SK-N-SH treated with all-trans-retinoic acid at 6 μM for 48 hours (cell line): Measurements from ENCODE around the gene SGK2.

Source experiments
- ARNTL ChIP-seq: fragments of 450-650 bp; formaldehyde crosslinking; IDR thresholded peaks from 2 replicates; pipeline ENCODE4 v1.5.0; 2020; ENCODE audit warnings: low read depth, mild to moderate bottlenecking, moderate library complexity, borderline replicate concordance
- BACH2 ChIP-seq: fragments of 250-450 bp; sonication (Bioruptor Pico); IDR thresholded peaks from 2 replicates; pipeline ENCODE4 v1.9.0; 2021; ENCODE audit warnings: mild to moderate bottlenecking, borderline replicate concordance
- ISL1 ChIP-seq: fragments of 250-450 bp; sonication (Bioruptor Pico); IDR thresholded peaks from 2 replicates; pipeline ENCODE4 v2.1.2; 2022; ENCODE audit warnings: mild to moderate bottlenecking, moderate library complexity
- OSR1 ChIP-seq: fragments of 250-450 bp; sonication (Bioruptor Pico); IDR thresholded peaks from 2 replicates; pipeline ENCODE4 v1.8.0; 2022; ENCODE audit warnings: moderate library complexity, mild to moderate bottlenecking, inconsistent platforms
- RARB ChIP-seq: fragments of 250-450 bp; sonication (Bioruptor Pico); IDR thresholded peaks from 2 replicates; pipeline ENCODE4 v1.8.0; 2021; ENCODE audit warnings: mild to moderate bottlenecking, moderate library complexity
- TCF4 ChIP-seq: fragments of 250-450 bp; sonication (Bioruptor Pico); IDR thresholded peaks from 2 replicates; pipeline ENCODE4 v1.8.0; 2021; ENCODE audit warnings: mild to moderate bottlenecking, moderate library complexity, borderline replicate concordance
- ZC3H10 ChIP-seq: fragments of 250-450 bp; sonication (Bioruptor Pico); IDR thresholded peaks from 2 replicates; pipeline ENCODE4 v1.5.1; 2021; ENCODE audit warnings: mild to moderate bottlenecking, moderate library complexity
- ZFP3 ChIP-seq: fragments of 250-450 bp; sonication (Bioruptor Pico); IDR thresholded peaks from 2 replicates; pipeline ENCODE4 v1.5.0; 2020; ENCODE audit warnings: mild to moderate bottlenecking, moderate library complexity
- ZFP30 ChIP-seq: fragments of 450-650 bp; formaldehyde crosslinking; IDR thresholded peaks from 2 replicates; pipeline ENCODE4 v1.5.0; 2022; ENCODE audit warnings: mild to moderate bottlenecking, moderate library complexity
- ZNF8 ChIP-seq: fragments of 450-650 bp; formaldehyde crosslinking; IDR thresholded peaks from 2 replicates; pipeline ENCODE4 v1.5.0; 2020; ENCODE audit warnings: mild to moderate bottlenecking, moderate library complexity
- TF ChIP-seq, protein P1 (sequence below): fragments of 250-450 bp; sonication (Bioruptor Pico); IDR thresholded peaks from 2 replicates; pipeline ENCODE4 v1.8.0; 2020; ENCODE audit warnings: mild to moderate bottlenecking, moderate library complexity, borderline replicate concordance
- TF ChIP-seq, protein P2 (sequence below): fragments of 250-450 bp; sonication (Bioruptor Pico); IDR thresholded peaks from 2 replicates; pipeline ENCODE4 v1.8.0; 2021; ENCODE audit warnings: low read depth, mild to moderate bottlenecking, moderate library complexity, borderline replicate concordance
- TF ChIP-seq, protein P3 (sequence below): fragments of 250-450 bp; sonication (Bioruptor Pico); IDR thresholded peaks from 2 replicates; pipeline ENCODE4 v1.5.1; 2021; ENCODE audit warnings: mild to moderate bottlenecking, moderate library complexity

DNA sequence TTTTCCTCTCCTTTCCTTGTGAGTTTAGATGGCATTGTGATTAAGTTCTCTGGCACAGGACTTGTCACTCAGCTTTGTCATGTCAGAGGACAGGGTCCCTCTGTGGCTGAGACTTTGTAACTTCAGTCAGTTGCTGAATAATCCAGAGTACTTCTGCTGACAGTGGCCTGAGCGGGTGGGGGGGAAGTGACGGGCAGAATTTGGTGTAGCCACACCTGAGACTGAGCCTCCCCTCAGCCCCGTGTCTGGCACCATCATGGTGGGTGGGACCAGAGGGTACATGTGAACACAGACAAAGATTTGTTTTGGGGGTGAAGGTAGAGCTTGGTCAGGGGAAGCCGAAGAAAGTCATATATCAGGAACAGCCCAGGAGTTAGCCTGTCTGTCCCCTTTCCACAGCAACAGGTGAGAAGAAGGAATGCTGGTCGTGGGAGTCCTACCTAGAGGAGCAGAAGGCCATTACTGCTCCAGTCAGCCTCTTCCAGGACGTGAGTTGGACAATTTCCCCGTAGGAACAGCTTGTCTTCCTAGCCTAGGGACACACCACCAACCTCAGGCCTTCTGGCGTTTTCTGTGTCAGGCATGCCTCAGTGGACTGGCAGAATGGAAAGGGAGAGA, 30.5 kb upstream of the SGK2 start:
- TF ChIP-seq OSR1 (no peak), ZFP30 (no peak), ARNTL (CRISPR knock-in tag) (no peak), ZNF8 (CRISPR knock-in tag) (no peak), ISL1 (CRISPR knock-in tag) (no peak), ZFP3 (CRISPR knock-in tag) (no peak), RARB (CRISPR knock-in tag) (no peak), BACH2 (CRISPR knock-in tag) (no peak), TCF4 (CRISPR knock-in tag) (no peak), ZC3H10 (no peak)
- TF ChIP-seq, protein P1, sequence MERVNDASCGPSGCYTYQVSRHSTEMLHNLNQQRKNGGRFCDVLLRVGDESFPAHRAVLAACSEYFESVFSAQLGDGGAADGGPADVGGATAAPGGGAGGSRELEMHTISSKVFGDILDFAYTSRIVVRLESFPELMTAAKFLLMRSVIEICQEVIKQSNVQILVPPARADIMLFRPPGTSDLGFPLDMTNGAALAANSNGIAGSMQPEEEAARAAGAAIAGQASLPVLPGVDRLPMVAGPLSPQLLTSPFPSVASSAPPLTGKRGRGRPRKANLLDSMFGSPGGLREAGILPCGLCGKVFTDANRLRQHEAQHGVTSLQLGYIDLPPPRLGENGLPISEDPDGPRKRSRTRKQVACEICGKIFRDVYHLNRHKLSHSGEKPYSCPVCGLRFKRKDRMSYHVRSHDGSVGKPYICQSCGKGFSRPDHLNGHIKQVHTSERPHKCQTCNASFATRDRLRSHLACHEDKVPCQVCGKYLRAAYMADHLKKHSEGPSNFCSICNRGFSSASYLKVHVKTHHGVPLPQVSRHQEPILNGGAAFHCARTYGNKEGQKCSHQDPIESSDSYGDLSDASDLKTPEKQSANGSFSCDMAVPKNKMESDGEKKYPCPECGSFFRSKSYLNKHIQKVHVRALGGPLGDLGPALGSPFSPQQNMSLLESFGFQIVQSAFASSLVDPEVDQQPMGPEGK (CRISPR knock-in tag) = no peak
- TF ChIP-seq, protein P2, sequence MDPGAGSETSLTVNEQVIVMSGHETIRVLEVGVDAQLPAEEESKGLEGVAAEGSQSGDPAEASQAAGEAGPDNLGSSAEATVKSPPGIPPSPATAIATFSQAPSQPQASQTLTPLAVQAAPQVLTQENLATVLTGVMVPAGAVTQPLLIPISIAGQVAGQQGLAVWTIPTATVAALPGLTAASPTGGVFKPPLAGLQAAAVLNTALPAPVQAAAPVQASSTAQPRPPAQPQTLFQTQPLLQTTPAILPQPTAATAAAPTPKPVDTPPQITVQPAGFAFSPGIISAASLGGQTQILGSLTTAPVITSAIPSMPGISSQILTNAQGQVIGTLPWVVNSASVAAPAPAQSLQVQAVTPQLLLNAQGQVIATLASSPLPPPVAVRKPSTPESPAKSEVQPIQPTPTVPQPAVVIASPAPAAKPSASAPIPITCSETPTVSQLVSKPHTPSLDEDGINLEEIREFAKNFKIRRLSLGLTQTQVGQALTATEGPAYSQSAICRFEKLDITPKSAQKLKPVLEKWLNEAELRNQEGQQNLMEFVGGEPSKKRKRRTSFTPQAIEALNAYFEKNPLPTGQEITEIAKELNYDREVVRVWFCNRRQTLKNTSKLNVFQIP (CRISPR knock-in tag) = no peak
- TF ChIP-seq, protein P3, sequence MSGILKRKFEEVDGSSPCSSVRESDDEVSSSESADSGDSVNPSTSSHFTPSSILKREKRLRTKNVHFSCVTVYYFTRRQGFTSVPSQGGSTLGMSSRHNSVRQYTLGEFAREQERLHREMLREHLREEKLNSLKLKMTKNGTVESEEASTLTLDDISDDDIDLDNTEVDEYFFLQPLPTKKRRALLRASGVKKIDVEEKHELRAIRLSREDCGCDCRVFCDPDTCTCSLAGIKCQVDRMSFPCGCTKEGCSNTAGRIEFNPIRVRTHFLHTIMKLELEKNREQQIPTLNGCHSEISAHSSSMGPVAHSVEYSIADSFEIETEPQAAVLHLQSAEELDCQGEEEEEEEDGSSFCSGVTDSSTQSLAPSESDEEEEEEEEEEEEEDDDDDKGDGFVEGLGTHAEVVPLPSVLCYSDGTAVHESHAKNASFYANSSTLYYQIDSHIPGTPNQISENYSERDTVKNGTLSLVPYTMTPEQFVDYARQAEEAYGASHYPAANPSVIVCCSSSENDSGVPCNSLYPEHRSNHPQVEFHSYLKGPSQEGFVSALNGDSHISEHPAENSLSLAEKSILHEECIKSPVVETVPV (CRISPR knock-in tag) = no peak
